ENCODE data around the gene TWNK.
"Not testable (repeated sequence)": the region's sequence is repeated elsewhere in the genome, so short reads cannot be mapped to it uniquely, and the experiment has no call there.

The TWNK gene

GRCh38 chr10:100975397-100975796, 11.9 kb upstream of the TWNK start:
- not testable (repeated sequence) for DNase-seq

GRCh38 chr10:100976906-100977305, 10.4 kb upstream of the TWNK start:
- no peak for DNase-seq

GRCh38 chr10:100977436-100977835, 9.9 kb upstream of the TWNK start:
- no peak for DNase-seq

GRCh38 chr10:100978121-100978900, 9.0 kb upstream of the TWNK start:
- no peak for DNase-seq

- DNase-seq: no peak
Observed at GRCh38 chr10:100978901-100979195, 8.5 kb upstream of the TWNK start.

- peak; percentile 46 for DNase-seq
Observed at GRCh38 chr10:100979791-100980272, 7.5 kb upstream of the TWNK start.

- DNase-seq: peak; percentile 54
Observed at GRCh38 chr10:100980311-100980710, 7.0 kb upstream of the TWNK start.

- peak; percentile 34 for DNase-seq
Observed at GRCh38 chr10:100980711-100981110, 6.6 kb upstream of the TWNK start.

- no peak for DNase-seq
Observed at GRCh38 chr10:100981178-100981772, 6.1 kb upstream of the TWNK start.

GRCh38 chr10:100982916-100983830, 4.2 kb upstream of the TWNK start:
- DNase-seq: peak; percentile 58

- peak; percentile 55 for DNase-seq
Observed at GRCh38 chr10:100983868-100984671, 3.3 kb upstream of the TWNK start.

GRCh38 chr10:100984672-100985177, 2.6 kb upstream of the TWNK start:
- peak; percentile 3 for DNase-seq

- peak; percentile 33 for DNase-seq
Observed at GRCh38 chr10:100985336-100985735, 2.0 kb upstream of the TWNK start.

GRCh38 chr10:100986623-100986951, 756 bp upstream of the TWNK start:
- DNase-seq: peak; percentile 62

GRCh38 chr10:100987685-100988049, 324 bp downstream of the TWNK start:
- DNase-seq: no peak

GRCh38 chr10:100988166-100988565, 823 bp downstream of the TWNK start:
- no peak for DNase-seq

- no peak for DNase-seq
Observed at GRCh38 chr10:100989088-100989487, 1.7 kb downstream of the TWNK start.

GRCh38 chr10:100993986-100994708, 6.8 kb downstream of the TWNK start:
- no peak for DNase-seq

GRCh38 chr10:100995181-100995580, 7.8 kb downstream of the TWNK start:
- no peak for DNase-seq

GRCh38 chr10:100996678-100997359, 9.5 kb downstream of the TWNK start:
- DNase-seq: peak; percentile 79
